ENCODE measurements around the gene ACTL10. TPM values are rescaled to one million over a fixed set of nuclear protein-coding genes. Genes with fewer than 3 reads are reported as not detected.

Gene ACTL10
- polyA plus RNA-seq, 1 experiment = 0.67 TPM

- no peak for DNase-seq (ENCODE audit: low read depth)
- TF ChIP-seq CTCF (IDR thresholded peaks at IDR 0.05; ENCODE audit: insufficient read depth, low read depth, low read length) = no peak
- H3K36me3 ChIP-seq (ENCODE audit: control insufficient read depth, insufficient read depth, low read length) = no peaks in the 10 kb centered on the region
- no peak overlapping the region for H3K4me3 ChIP-seq (ENCODE audit: low read depth, low read length)
- POLR2A ChIA-PET = no interaction called here
- CTCF ChIA-PET = interaction anchor here (3.3 kb wide), 1 partner anchor 13 kb away, joined by 16 read pairs; the partner anchor contains the start of gene ACTL10
- H3K27me3 ChIP-seq (ENCODE audit: control insufficient read depth, insufficient read depth, low read length) = no peaks in the 10 kb centered on the region
Observed at GRCh38 chr20:33681288-33681687, 14.5 kb downstream of the ACTL10 start.

GRCh38 chr20:33681728-33682353 lies 15.1 kb downstream of the ACTL10 start:
- ChIA-PET CTCF (interaction anchor here (3.3 kb wide), 1 partner anchor 14 kb away, joined by 16 read pairs; the partner anchor contains the start of gene ACTL10), POLR2A (no interaction called here)
- no peak overlapping the region for H3K4me3 ChIP-seq (ENCODE audit: low read depth, low read length)
- no peaks in the 10 kb centered on the region for H3K36me3 ChIP-seq (ENCODE audit: control insufficient read depth, insufficient read depth, low read length)
- H3K27me3 ChIP-seq (ENCODE audit: control insufficient read depth, insufficient read depth, low read length) = no peaks in the 10 kb centered on the region
- no peak for TF ChIP-seq CTCF (IDR thresholded peaks at IDR 0.05; ENCODE audit: insufficient read depth, low read depth, low read length)
- DNase-seq (ENCODE audit: low read depth) = no peak

GRCh38 chr20:33684533-33685327 lies 18.0 kb downstream of the ACTL10 start:
- ChIA-PET POLR2A (interaction anchor here (0.9 kb wide), 1 partner anchor 20 kb away, joined by 5 read pairs; no protein-coding TSS in a partner anchor), CTCF (interaction anchor here (0.8 to 1.5 kb wide), 3 partner anchors 10 to 17 kb away, joined by 3 to 4 read pairs (median 3); no protein-coding TSS in a partner anchor)
- no peak for TF ChIP-seq CTCF (IDR thresholded peaks at IDR 0.05; ENCODE audit: insufficient read depth, low read depth, low read length)

GRCh38 chr20:33685328-33686099 lies 18.8 kb downstream of the ACTL10 start:
- no peak for TF ChIP-seq CTCF (IDR thresholded peaks at IDR 0.05; ENCODE audit: insufficient read depth, low read depth, low read length)
- H3K4me3 ChIP-seq (ENCODE audit: low read depth, low read length) = peak overlapping the region; percentile 35
- H3K36me3 ChIP-seq (ENCODE audit: control insufficient read depth, insufficient read depth, low read length) = no peaks in the 10 kb centered on the region
- H3K27me3 ChIP-seq (ENCODE audit: control insufficient read depth, insufficient read depth, low read length) = no peaks in the 10 kb centered on the region
- no peak for DNase-seq (ENCODE audit: low read depth)
- ChIA-PET POLR2A (interaction anchor here (0.6 to 0.9 kb wide), 2 partner anchors 11 to 21 kb away, joined by 4 to 5 read pairs; no protein-coding TSS in a partner anchor), CTCF (interaction anchor here (0.8 to 1.5 kb wide), 2 partner anchors 10 to 17 kb away, joined by 3 to 4 read pairs; no protein-coding TSS in a partner anchor)

More at GRCh38 chr20:33684533-33685327, 18.0 kb downstream of the ACTL10 start:
- no peak for DNase-seq (ENCODE audit: low read depth)
- no peaks in the 10 kb centered on the region for H3K36me3 ChIP-seq (ENCODE audit: control insufficient read depth, insufficient read depth, low read length)
- H3K27me3 ChIP-seq (ENCODE audit: control insufficient read depth, insufficient read depth, low read length) = no peaks in the 10 kb centered on the region
- H3K4me3 ChIP-seq (ENCODE audit: low read depth, low read length) = peak overlapping the region; percentile 35
